Spinal cord (tissue), 10 donors: ENCODE results near the gene HOXC12. TPM values are rescaled to one million over a fixed set of nuclear protein-coding genes. Genes with fewer than 3 reads are reported as not detected.

ENCODE experiments used
- DNase-seq, 6 donors: peaks; one replicate each; pipeline versions ENCODE4 v3.0.0 to v3.0.0-alpha.2; 2013 to 2015; ENCODE audit warnings: low spot score in 6 of 6, low read depth in 4 of 6
- H3K27ac ChIP-seq: one replicate; pipeline ENCODE4 v1.5.1; 2013; ENCODE audit warnings: low read depth, low read length, control low read depth
- H3K27me3 ChIP-seq: one replicate; pipeline ENCODE4 v1.6.1; 2013; ENCODE audit warnings: low read length; ENCODE audit not compliant: control insufficient read depth, insufficient read depth
- H3K36me3 ChIP-seq: one replicate; pipeline ENCODE4 v1.6.1; 2013; ENCODE audit warnings: low read length; ENCODE audit not compliant: control insufficient read depth, insufficient read depth
- H3K4me1 ChIP-seq: one replicate; pipeline ENCODE4 v1.6.1; 2013; ENCODE audit warnings: low read length; ENCODE audit not compliant: control insufficient read depth, insufficient read depth
- H3K4me3 ChIP-seq: one replicate; pipeline ENCODE4 v1.5.1; 2013; ENCODE audit warnings: low read depth, low read length, control low read depth
- H3K9me3 ChIP-seq: one replicate; pipeline ENCODE4 v1.6.1; 2013; ENCODE audit warnings: low read length; ENCODE audit not compliant: control insufficient read depth, insufficient read depth
- WGBS: methylation state at CpG from one replicate; pipeline ENCODE4 v1.1.5; 2013; ENCODE audit warnings: missing lambda C conversion rate; ENCODE audit not compliant: insufficient coverage; 5-methylcytosine and 5-hydroxymethylcytosine counted together
- polyA plus RNA-seq, 2 donors: library from polyadenylated mRNA; unstranded; fragments of 120-200 nt; gene quantifications; one replicate each; pipeline ENCODE4 v1.2.1, GENCODE V29; 2013; ENCODE audit not compliant: insufficient read length in 2 of 2
- total RNA-seq, 2 donors: library from RNA; depleted of rRNA in 1 of 2; stranded (reverse); fragments of 120-200 nt in 1 of 2; fragments of >200 nt in 1 of 2; gene quantifications; one replicate each; pipeline versions ENCODE4 v1.2.3 to v1.2.4, GENCODE V29; 2013 to 2014
- donor health status: healthy.

Gene HOXC12
- total and polyA plus RNA-seq, 4 donors = 2.3 TPM; not detected in 3

DNA sequence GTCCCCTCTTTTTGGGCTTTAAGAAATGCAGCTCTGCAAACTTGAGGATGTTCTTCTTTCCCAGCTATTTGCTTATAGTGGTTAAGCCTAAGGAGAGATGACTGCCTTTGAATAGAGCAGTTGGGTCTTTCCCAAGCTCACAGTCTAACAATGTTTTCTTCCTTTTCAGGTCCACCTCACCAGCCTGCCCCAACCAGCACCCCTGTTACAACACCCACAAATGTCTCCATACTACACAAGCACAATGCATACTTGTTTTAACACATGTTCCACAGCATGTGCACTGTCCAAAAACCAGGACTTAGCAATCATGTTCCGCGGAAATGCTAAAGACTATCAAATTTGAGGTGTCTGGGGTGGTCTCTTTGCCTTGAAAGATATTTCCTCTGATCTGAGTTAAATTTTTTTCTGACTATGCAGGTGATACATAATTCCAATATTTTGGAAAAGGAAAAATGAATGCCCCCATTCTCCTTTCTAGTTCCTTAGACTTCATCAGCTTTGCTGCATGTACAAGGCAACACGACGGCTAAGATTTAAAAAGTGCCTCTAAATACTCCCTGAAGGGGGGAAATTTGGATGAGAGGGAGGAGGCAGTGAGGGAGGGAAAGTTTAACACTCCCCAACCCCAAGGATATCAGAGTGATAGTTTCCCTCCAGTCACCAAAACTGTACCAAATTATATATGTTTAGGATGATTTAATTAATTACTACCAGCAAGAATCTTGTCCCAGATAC lies 22.7 kb upstream of the HOXC12 start:
- no CpG with 5 or more reads among the region's 4 CpGs for WGBS
- Histone ChIP-seq H3K27me3 (peaks cover 100% of the 10 kb centered on the region), H3K27ac (no peak overlapping the region), H3K4me1 (peaks cover 24% of the 10 kb centered on the region), H3K36me3 (no peaks in the 10 kb centered on the region), H3K4me3 (no peak overlapping the region), H3K9me3 (no peaks in the 10 kb centered on the region)
- no peak for DNase-seq

DNA sequence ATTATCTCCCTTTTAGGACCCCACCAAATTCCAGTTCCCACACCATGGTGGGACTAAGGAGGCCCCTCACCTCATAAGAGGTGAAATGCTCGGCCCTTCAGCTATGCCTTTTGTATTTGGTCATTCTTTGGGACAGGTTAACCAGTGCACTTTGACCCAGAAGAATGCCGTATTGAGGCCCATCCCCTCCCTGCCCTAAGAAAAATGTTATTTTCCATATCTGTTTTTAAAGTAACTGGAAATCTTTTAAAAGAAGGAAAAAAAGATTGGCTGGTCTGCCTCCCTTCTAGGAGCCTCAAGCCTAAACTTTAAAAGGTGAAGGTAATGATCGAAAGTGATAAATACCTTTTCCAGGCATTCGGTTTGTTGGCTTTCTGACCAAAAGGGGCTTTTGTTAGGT lies 21.8 kb upstream of the HOXC12 start:
- DNase-seq = no peak
- H3K4me1 ChIP-seq = peaks cover 18% of the 10 kb centered on the region
- 20% methylated on average over 1 of the region's 4 CpGs for WGBS

DNA sequence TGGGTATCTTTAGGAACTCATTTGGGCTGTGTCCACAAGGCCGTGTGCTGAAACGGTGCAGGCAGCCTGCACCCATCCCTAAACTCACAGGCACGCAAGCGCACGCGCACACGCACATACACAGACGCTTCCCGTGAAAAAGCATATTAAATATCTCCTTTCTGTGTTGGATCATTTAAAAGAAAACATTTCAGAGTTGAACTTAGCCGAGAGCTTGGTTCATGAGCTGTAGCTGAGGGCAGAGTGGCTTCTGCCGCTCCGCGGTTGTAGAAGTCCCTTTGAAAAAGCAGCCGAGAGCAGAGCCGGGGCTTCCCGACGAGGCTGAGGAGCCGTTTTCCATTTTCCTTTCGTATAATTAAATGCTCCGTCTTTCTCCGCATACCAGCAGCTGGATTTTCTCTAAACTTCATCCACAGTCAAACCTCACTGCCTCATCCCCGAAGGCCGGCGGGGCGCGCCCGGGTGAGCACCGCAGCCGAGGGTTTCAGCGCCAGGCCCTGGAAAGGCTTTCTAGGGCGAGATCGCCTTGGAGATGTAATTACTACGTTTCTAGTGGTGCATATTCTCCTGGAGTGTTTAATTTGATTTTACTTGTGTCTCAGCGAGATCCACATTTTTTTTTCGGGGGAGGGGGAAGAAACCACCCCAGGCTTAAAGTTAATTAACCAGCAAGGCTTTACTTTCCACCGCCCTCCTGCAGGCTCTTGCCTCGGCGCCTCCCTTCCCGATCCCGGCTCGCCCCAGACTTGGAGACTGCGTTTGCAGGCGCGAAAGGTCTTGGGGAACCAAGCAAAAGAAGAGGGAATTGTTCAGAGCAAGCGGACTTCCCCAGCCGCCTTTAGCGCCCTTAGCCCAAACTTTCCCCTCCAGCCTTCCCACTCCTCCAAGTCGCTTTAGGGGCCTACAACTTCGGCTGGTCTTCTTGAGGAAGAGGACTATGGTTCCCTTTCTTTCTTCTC lies 19.0 kb upstream of the HOXC12 start:
- Histone ChIP-seq H3K36me3 (no peaks in the 10 kb centered on the region), H3K4me3 (no peak overlapping the region), H3K9me3 (no peaks in the 10 kb centered on the region), H3K27me3 (peaks cover 99% of the 10 kb centered on the region), H3K4me1 (peaks cover 25% of the 10 kb centered on the region), H3K27ac (no peak overlapping the region)
- DNase-seq = peak in 2 of 6 donors; percentile 62 to 67
- under 1% methylated on average over 28 of the region's 49 CpGs for WGBS

More for the DNA sequence above, 21.8 kb upstream of the HOXC12 start:
- no peak overlapping the region for H3K4me3 ChIP-seq
- no peaks in the 10 kb centered on the region for H3K9me3 ChIP-seq
- H3K27ac ChIP-seq = no peak overlapping the region
- no peaks in the 10 kb centered on the region for H3K36me3 ChIP-seq
- peaks cover 100% of the 10 kb centered on the region for H3K27me3 ChIP-seq

DNA sequence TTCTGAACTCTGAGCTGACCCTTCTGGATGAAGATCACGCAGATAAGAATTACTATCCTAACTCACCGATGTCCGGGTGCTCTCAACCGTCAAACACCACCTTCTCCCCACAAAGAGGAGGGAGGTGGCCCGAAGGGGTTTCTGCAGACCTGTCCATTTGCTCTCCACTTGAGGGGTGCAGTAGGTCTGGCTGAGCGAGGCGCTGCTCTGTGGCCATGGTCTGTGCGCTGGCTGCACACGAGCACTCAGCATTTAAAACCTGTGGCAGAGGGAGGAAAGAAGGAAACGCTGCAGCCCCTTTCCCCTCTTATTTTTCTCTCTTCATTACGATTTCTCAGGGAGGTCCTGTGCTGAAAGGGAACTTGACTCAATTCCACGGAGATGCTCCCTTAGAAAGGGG lies 17.6 kb upstream of the HOXC12 start:
- no peak for DNase-seq
- Histone ChIP-seq H3K27me3 (peaks cover 100% of the 10 kb centered on the region), H3K9me3 (no peaks in the 10 kb centered on the region), H3K4me1 (peaks cover 22% of the 10 kb centered on the region), H3K4me3 (no peak overlapping the region), H3K36me3 (no peaks in the 10 kb centered on the region), H3K27ac (no peak overlapping the region)
- WGBS = 4% methylated on average over 9 of the region's 12 CpGs

DNA sequence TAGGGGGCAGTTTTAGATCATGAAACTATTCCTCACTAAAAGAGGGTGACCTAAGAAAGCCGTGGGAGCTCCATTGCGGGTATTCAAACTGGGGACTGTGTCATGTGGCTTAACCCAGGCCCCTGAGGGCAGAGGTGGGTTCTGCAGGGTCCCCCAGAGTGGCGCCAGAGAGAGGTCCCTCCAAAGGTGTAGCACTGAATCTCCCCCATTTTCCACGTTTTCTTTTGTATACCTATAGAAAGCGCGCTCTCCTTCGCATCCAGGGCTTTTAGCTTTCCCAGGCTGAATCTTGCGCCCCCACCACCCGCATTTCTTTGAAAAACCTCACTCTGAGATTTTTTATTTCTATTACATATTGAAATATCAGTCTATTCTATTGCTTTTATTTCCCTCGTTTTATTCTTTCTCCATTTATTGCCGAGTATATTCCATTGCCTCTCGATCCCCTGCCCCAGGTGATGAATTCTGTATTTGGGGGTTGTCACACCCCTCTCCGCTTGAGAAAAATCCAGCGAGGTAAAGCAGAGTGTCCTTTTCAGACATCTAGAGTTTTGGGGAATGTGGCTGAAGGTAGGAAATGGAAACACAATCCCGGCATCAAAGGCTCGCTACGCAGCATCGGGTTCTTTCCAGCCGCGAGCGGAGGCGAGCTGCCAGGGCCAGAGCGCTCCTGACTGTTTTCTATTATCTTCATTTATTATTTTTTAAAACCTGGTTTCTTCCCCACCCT lies 16.9 kb upstream of the HOXC12 start:
- DNase-seq = peak in 1 of 6 donors; percentile 39
- 15% methylated on average over 18 of the region's 23 CpGs for WGBS
- Histone ChIP-seq H3K4me1 (peaks cover 22% of the 10 kb centered on the region), H3K36me3 (no peaks in the 10 kb centered on the region), H3K27ac (no peak overlapping the region), H3K9me3 (no peaks in the 10 kb centered on the region), H3K27me3 (peaks cover 100% of the 10 kb centered on the region), H3K4me3 (no peak overlapping the region)

DNA sequence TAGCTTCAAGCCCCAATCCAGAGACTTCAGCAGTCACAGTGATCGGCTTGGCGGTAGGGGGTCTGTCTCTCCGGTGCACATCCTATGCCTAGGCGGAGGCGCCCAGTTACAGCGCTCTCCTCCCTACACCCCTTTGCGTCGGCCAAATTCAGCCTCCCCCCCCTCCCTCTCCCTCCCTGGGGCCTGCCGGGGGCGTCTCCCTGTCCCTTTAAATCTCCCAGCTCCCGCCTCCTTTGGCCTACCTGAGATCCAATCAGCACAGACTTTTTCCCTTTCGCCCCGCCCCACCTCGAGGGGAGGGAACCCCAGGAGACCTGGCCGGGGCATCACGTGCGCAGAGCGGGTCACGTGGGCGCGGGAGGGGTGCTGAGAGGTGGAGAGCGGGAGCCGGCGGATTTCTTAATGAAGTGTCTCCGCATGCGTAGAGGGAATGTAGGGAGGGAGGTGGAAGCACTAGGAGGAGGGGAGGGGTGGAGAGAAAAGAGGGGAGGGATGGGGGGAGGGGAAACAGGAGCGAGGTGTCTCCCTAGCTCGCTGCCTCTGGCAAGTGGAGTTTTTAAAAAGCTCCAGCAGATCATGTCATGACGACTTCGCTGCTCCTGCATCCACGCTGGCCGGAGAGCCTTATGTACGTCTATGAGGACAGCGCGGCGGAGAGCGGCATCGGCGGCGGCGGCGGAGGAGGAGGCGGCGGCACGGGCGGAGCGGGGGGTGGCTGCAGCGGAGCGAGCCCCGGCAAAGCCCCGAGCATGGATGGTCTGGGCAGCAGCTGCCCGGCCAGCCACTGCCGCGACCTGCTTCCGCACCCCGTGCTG lies 16.2 kb upstream of the HOXC12 start, which contains the start of gene HOXC13:
HOXC13 (plus strand) TSS at position 506 of the 815 bp plus-strand sequence; CDS start at position 582, 76 bp downstream.
- Histone ChIP-seq H3K4me3 (no peak within 1 kb of the TSS), H3K9me3 (no peaks in the 10 kb centered on the region), H3K36me3 (no peaks in the 10 kb centered on the region), H3K27ac (no peak within 1 kb of the TSS), H3K27me3 (peaks cover 100% of the 10 kb centered on the region), H3K4me1 (peaks cover 22% of the 10 kb centered on the region)
- WGBS = under 1% methylated on average over 52 of the region's 56 CpGs
- DNase-seq = peak in 3 of 6 donors; percentile 48 to 70 (median 51)

DNA sequence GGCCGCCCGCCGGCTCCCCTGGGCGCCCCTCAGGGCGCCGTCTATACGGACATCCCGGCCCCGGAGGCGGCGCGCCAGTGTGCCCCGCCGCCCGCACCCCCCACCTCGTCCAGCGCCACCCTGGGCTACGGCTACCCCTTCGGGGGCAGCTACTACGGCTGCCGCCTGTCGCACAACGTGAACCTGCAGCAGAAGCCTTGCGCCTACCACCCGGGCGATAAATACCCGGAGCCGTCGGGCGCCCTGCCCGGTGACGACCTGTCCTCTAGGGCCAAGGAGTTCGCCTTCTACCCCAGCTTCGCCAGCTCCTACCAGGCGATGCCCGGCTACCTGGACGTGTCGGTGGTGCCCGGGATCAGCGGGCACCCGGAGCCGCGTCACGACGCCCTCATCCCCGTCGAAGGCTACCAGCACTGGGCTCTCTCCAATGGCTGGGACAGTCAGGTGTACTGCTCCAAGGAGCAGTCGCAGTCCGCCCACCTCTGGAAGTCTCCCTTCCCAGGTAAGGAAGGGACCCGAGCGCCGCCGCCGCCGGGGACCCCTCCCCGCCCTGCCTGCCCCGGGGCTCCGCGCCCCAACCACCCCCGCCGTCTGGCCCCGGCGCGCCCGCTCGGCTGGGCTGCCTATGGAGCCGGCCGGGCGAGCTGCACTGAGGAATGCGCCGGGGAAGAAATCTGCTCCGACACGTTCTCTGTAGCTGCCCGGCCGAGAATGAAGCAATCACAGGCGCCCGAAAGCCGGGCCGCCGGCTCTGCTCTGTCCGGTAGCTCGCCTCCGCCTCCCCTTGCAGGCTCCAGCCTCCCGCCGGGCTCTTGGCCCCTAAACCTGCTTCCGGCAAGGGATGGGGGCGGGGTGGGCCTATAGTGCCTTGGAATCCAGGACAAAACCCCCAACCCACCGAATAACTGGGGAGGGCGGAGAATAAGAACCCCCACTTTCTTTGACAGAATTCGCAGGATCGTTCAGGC lies 15.3 kb upstream of the HOXC12 start:
- Histone ChIP-seq H3K9me3 (no peaks in the 10 kb centered on the region), H3K27ac (no peak overlapping the region), H3K27me3 (peaks cover 100% of the 10 kb centered on the region), H3K4me1 (peaks cover 22% of the 10 kb centered on the region), H3K36me3 (no peaks in the 10 kb centered on the region), H3K4me3 (no peak overlapping the region)
- WGBS = 1% methylated on average over 85 of the region's 91 CpGs
- DNase-seq = no peak

DNA sequence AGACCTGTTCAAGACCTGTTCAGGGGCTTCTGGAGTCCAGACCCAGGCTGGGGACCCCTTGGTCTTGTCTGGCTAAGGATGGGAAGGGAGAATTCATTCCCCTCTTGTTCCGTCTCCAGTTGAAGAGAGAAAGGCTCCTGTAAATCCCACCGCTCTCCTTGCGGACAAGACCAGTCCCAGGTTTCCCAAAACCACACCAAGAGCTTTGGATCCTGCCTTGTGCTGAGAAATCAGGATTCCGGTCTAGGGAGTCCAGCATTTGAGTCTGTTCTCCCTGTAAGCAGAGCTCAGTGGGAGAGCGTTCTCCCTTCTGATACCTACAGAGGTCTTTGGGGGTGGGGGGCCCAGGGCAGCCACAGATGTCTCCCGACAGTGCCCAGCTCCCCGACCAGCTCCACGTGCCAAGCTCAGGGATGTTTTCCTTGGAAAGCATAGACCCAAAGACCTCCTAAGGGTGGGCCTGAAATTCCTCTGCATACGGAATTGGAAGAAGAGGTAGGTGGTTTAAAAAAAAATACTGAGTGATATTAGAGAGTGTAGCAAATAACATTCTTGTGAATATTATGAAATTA lies 14.2 kb upstream of the HOXC12 start:
- Histone ChIP-seq H3K36me3 (no peaks in the 10 kb centered on the region), H3K9me3 (no peaks in the 10 kb centered on the region), H3K4me1 (peaks cover 25% of the 10 kb centered on the region), H3K27ac (no peak overlapping the region), H3K27me3 (peaks cover 100% of the 10 kb centered on the region), H3K4me3 (no peak overlapping the region)
- WGBS = 11% methylated on average over 2 of the region's 9 CpGs
- DNase-seq = no peak
